GM23338 (cell line): Measurements from ENCODE around the gene GAD1. TPM values are rescaled to one million over a fixed set of nuclear protein-coding genes. Genes with fewer than 3 reads are reported as not detected.
A peak's percentile ranks its signal among the peaks of the same experiment; 100 is the strongest.

ENCODE experiments used
- ATAC-seq: fragments of 200-7000 bp; cut with Tn5 transposase; 3 replicates; pipeline ENCODE4 v1.9.1; 2020
- DNase-seq: peaks from one replicate; pipeline ENCODE4 v3.0.0-alpha.2; 2015; ENCODE audit warnings: low spot score
- H2AFZ ChIP-seq: fragments of 200-600 bp; sonication (generic); 2 replicates; pipeline ENCODE4 v1.8.0; 2016; ENCODE audit warnings: antibody characterized with exemption, mild to moderate bottlenecking, moderate library complexity
- H3F3A ChIP-seq: fragments of 200-600 bp; sonication (generic); replicated peaks from 2 replicates; pipeline ENCODE4 v1.8.0; 2017; ENCODE audit warnings: antibody characterized with exemption, mixed run types, low read depth
- H3K27ac ChIP-seq: fragments of 200-600 bp; sonication (generic); 2 replicates; pipeline ENCODE4 v1.6.1; 2016; ENCODE audit warnings: low read depth
- H3K27me3 ChIP-seq: fragments of 200-600 bp; sonication (generic); 2 replicates; pipeline ENCODE4 v1.8.0; 2016; ENCODE audit warnings: mild to moderate bottlenecking, mixed run types, moderate library complexity; ENCODE audit not compliant: insufficient read depth
- H3K36me3 ChIP-seq: fragments of 200-600 bp; sonication (generic); 2 replicates; pipeline ENCODE4 v1.8.0; 2016; ENCODE audit warnings: mild to moderate bottlenecking; ENCODE audit not compliant: insufficient read depth
- H3K4me1 ChIP-seq: fragments of 200-600 bp; sonication (generic); 2 replicates; pipeline ENCODE4 v1.8.0; 2016; ENCODE audit warnings: mild to moderate bottlenecking, moderate library complexity; ENCODE audit not compliant: insufficient read depth
- H3K4me2 ChIP-seq: fragments of 200-600 bp; sonication (generic); 2 replicates; pipeline ENCODE4 v1.7.1; 2017; ENCODE audit warnings: mixed run types
- H3K4me3 ChIP-seq: fragments of 200-600 bp; sonication (generic); 2 replicates; pipeline ENCODE4 v1.6.1; 2016; ENCODE audit warnings: mixed run types
- H3K79me2 ChIP-seq: fragments of 200-600 bp; sonication (generic); replicated peaks from 2 replicates; pipeline ENCODE4 v1.8.0; 2017; ENCODE audit warnings: mild to moderate bottlenecking; ENCODE audit not compliant: insufficient read depth
- H3K9me2 ChIP-seq: fragments of 200-600 bp; sonication (generic); 2 replicates; pipeline ENCODE4 v1.8.0; 2017; ENCODE audit not compliant: insufficient read depth
- H4K20me1 ChIP-seq: fragments of 200-600 bp; sonication (generic); replicated peaks from 2 replicates; pipeline ENCODE4 v1.8.0; 2017; ENCODE audit warnings: mild to moderate bottlenecking; ENCODE audit not compliant: insufficient read depth
- H3K27ac Mint-ChIP-seq: 2 replicates; pipeline ENCODE4 v1.8.0; 2020; ENCODE audit warnings: inconsistent platforms, mild to moderate bottlenecking, moderate library complexity, mixed read lengths
- H3K27me3 Mint-ChIP-seq: 3 replicates; pipeline ENCODE4 v1.8.0; 2022; ENCODE audit warnings: low read depth, mild to moderate bottlenecking, moderate library complexity, mixed read lengths, inconsistent platforms; ENCODE audit not compliant: insufficient read depth, poor library complexity
- H3K36me3 Mint-ChIP-seq: 3 replicates; pipeline ENCODE4 v1.8.0; 2021; ENCODE audit warnings: low read depth, mild to moderate bottlenecking, inconsistent platforms, moderate library complexity, mixed read lengths
- H3K4me1 Mint-ChIP-seq: 3 replicates; pipeline ENCODE4 v1.8.0; 2020; ENCODE audit warnings: mild to moderate bottlenecking, inconsistent platforms, mixed read lengths
- H3K4me3 Mint-ChIP-seq: 3 replicates; pipeline ENCODE4 v1.8.0; 2021; ENCODE audit warnings: moderate library complexity, mild to moderate bottlenecking, inconsistent platforms, mixed read lengths
- H3K9me3 Mint-ChIP-seq: 3 replicates; pipeline ENCODE4 v1.8.0; 2020; ENCODE audit warnings: moderate library complexity, mild to moderate bottlenecking, inconsistent platforms, mixed read lengths
- CREB1 ChIP-seq: fragments of 250-450 bp; sonication (Bioruptor Pico); IDR thresholded peaks from 2 replicates; pipeline ENCODE4 v1.5.0; 2020; ENCODE audit warnings: low read depth, mild to moderate bottlenecking, moderate library complexity
- CTCF ChIP-seq, 2 experiments: fragments of 200-600 bp in 1 of 2; sonication (generic) in 1 of 2; conservative IDR thresholded peaks; 2 replicates each; pipeline versions ENCODE4 v1.5.1 to v1.6.1; 2016 to 2017; ENCODE audit warnings: antibody characterized with exemption in 2 of 2, low read depth in 2 of 2, mild to moderate bottlenecking in 2 of 2, moderate library complexity in 1 of 2
- EZH2 ChIP-seq: fragments of 200-600 bp; sonication (generic); IDR thresholded peaks from one replicate; pipeline ENCODE4 v1.8.0; 2017; ENCODE audit warnings: antibody characterized with exemption, mild to moderate bottlenecking, low read depth; ENCODE audit not compliant: unreplicated experiment
- EZH2phosphoT487 ChIP-seq: fragments of 200-600 bp; sonication (generic); IDR thresholded peaks from one replicate; pipeline ENCODE4 v1.8.1; 2018; ENCODE audit warnings: antibody characterized with exemption; ENCODE audit not compliant: unreplicated experiment
- JUNB ChIP-seq: IDR thresholded peaks from one replicate; pipeline ENCODE4 v1.6.1; 2016; ENCODE audit warnings: antibody characterized with exemption; ENCODE audit not compliant: unreplicated experiment
- NANOG ChIP-seq: IDR thresholded peaks from 2 replicates; pipeline ENCODE4 v1.6.1; 2016; ENCODE audit warnings: antibody characterized with exemption, borderline replicate concordance
- POLR2AphosphoS5 ChIP-seq: IDR thresholded peaks from 2 replicates; pipeline ENCODE4 v1.6.1; 2016; ENCODE audit warnings: antibody characterized with exemption, low read depth
- REST ChIP-seq: IDR thresholded peaks from one replicate; pipeline ENCODE4 v1.6.1; 2018; ENCODE audit warnings: antibody characterized with exemption; ENCODE audit not compliant: unreplicated experiment
- STAT1 ChIP-seq: IDR thresholded peaks from one replicate; pipeline ENCODE4 v1.6.1; 2016; ENCODE audit warnings: antibody characterized with exemption; ENCODE audit not compliant: unreplicated experiment
- ZNF114 ChIP-seq: fragments of 250-450 bp; sonication (Bioruptor Pico); IDR thresholded peaks from 2 replicates; pipeline ENCODE4 v1.5.0; 2020; ENCODE audit warnings: mild to moderate bottlenecking, moderate library complexity
- ZNF331 ChIP-seq: fragments of 250-450 bp; sonication (Bioruptor Pico); IDR thresholded peaks from 2 replicates; pipeline ENCODE4 v1.5.0; 2020; ENCODE audit warnings: low read depth, mild to moderate bottlenecking, moderate library complexity
- polyA plus RNA-seq: library from polyadenylated mRNA; unstranded; fragments of >200 nt; fragmentation: Nextera tagmentation; extraction: Ambion mirVana; gene quantifications from 2 replicates; pipeline ENCODE4 v1.2.1, GENCODE V29; 2016
- total RNA-seq: library from RNA; depleted of rRNA; stranded (reverse); fragments of >200 nt; shearing (Covaris generic); gene quantifications from 2 replicates; pipeline ENCODE4 v1.2.3, GENCODE V29; 2014
- TF ChIP-seq, protein P1 (sequence below): IDR thresholded peaks from 2 replicates; pipeline ENCODE4 v1.6.1; 2016; ENCODE audit warnings: antibody characterized with exemption
- TF ChIP-seq, protein P2 (sequence below): fragments of 250-450 bp; sonication (Bioruptor Pico); IDR thresholded peaks from 2 replicates; pipeline ENCODE4 v1.5.0; 2020; ENCODE audit warnings: mild to moderate bottlenecking, moderate library complexity

The GAD1 gene
- total and polyA plus RNA-seq, 2 experiments from 2014 or later = 0.17 to 0.34 TPM

- TF ChIP-seq JUNB (no peak), EZH2phosphoT487 (no peak), CTCF (conservative IDR thresholded peaks at IDR 0.05; ENCODE audit: low read depth in 2 of 2) (no peak), POLR2AphosphoS5 (no peak), EZH2 (no peak), STAT1 (no peak), ZNF114 (no peak), CREB1 (CRISPR knock-in tag) (no peak), ZNF331 (CRISPR knock-in tag) (no peak), NANOG (no peak), REST (no peak)
- TF ChIP-seq, protein P1, sequence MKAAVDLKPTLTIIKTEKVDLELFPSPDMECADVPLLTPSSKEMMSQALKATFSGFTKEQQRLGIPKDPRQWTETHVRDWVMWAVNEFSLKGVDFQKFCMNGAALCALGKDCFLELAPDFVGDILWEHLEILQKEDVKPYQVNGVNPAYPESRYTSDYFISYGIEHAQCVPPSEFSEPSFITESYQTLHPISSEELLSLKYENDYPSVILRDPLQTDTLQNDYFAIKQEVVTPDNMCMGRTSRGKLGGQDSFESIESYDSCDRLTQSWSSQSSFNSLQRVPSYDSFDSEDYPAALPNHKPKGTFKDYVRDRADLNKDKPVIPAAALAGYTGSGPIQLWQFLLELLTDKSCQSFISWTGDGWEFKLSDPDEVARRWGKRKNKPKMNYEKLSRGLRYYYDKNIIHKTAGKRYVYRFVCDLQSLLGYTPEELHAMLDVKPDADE = no peak
- TF ChIP-seq, protein P2, sequence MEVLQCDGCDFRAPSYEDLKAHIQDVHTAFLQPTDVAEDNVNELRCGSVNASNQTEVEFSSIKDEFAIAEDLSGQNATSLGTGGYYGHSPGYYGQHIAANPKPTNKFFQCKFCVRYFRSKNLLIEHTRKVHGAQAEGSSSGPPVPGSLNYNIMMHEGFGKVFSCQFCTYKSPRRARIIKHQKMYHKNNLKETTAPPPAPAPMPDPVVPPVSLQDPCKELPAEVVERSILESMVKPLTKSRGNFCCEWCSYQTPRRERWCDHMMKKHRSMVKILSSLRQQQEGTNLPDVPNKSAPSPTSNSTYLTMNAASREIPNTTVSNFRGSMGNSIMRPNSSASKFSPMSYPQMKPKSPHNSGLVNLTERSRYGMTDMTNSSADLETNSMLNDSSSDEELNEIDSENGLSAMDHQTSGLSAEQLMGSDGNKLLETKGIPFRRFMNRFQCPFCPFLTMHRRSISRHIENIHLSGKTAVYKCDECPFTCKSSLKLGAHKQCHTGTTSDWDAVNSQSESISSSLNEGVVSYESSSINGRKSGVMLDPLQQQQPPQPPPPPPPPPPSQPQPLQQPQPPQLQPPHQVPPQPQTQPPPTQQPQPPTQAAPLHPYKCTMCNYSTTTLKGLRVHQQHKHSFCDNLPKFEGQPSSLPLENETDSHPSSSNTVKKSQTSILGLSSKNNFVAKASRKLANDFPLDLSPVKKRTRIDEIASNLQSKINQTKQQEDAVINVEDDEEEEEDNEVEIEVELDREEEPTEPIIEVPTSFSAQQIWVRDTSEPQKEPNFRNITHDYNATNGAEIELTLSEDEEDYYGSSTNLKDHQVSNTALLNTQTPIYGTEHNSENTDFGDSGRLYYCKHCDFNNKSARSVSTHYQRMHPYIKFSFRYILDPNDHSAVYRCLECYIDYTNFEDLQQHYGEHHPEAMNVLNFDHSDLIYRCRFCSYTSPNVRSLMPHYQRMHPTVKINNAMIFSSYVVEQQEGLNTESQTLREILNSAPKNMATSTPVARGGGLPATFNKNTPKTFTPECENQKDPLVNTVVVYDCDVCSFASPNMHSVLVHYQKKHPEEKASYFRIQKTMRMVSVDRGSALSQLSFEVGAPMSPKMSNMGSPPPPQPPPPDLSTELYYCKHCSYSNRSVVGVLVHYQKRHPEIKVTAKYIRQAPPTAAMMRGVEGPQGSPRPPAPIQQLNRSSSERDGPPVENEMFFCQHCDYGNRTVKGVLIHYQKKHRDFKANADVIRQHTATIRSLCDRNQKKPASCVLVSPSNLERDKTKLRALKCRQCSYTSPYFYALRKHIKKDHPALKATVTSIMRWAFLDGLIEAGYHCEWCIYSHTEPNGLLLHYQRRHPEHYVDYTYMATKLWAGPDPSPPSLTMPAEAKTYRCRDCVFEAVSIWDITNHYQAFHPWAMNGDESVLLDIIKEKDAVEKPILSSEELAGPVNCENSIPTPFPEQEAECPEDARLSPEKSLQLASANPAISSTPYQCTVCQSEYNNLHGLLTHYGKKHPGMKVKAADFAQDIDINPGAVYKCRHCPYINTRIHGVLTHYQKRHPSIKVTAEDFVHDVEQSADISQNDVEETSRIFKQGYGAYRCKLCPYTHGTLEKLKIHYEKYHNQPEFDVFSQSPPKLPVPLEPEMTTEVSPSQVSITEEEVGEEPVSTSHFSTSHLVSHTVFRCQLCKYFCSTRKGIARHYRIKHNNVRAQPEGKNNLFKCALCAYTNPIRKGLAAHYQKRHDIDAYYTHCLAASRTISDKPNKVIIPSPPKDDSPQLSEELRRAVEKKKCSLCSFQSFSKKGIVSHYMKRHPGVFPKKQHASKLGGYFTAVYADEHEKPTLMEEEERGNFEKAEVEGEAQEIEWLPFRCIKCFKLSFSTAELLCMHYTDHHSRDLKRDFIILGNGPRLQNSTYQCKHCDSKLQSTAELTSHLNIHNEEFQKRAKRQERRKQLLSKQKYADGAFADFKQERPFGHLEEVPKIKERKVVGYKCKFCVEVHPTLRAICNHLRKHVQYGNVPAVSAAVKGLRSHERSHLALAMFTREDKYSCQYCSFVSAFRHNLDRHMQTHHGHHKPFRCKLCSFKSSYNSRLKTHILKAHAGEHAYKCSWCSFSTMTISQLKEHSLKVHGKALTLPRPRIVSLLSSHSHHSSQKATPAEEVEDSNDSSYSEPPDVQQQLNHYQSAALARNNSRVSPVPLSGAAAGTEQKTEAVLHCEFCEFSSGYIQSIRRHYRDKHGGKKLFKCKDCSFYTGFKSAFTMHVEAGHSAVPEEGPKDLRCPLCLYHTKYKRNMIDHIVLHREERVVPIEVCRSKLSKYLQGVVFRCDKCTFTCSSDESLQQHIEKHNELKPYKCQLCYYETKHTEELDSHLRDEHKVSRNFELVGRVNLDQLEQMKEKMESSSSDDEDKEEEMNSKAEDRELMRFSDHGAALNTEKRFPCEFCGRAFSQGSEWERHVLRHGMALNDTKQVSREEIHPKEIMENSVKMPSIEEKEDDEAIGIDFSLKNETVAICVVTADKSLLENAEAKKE (CRISPR knock-in tag) = no peak
- Histone ChIP-seq H3K27me3 (no peaks in the 10 kb centered on the region), H3K27ac (no peak overlapping the region), H3F3A (no peaks in the 10 kb centered on the region), H3K4me2 (no peak overlapping the region), H3K9me2 (no peaks in the 10 kb centered on the region), H3K36me3 (no peaks in the 10 kb centered on the region), H2AFZ (0 out of 2 replicates have a peak overlapping the region, but pooled peaks have one; percentile 12), H3K4me3 (no peak overlapping the region), H3K79me2 (no peaks in the 10 kb centered on the region), H4K20me1 (no peaks in the 10 kb centered on the region), H3K4me1 (no peaks in the 10 kb centered on the region)
- no peak overlapping the region for H3K27ac Mint-ChIP-seq
- DNase-seq = no peak
- no peak overlapping the region for H3K4me3 Mint-ChIP-seq
- no peak for ATAC-seq
- H3K9me3 Mint-ChIP-seq = no peaks in the 10 kb centered on the region
- peaks cover 8% of the 10 kb centered on the region; the same call in 2 of the 3 replicates for H3K4me1 Mint-ChIP-seq
- H3K27me3 Mint-ChIP-seq = no peaks in the 10 kb centered on the region
- H3K36me3 Mint-ChIP-seq = no peaks in the 10 kb centered on the region
These were observed 52.8 kb downstream of the GAD1 start for GRCh38 chr2:170869461-170869860.
